K562 (cell line): ENCODE data around the gene HSPA1B. TPM values are rescaled to one million over a fixed set of nuclear protein-coding genes. Genes with fewer than 3 reads are reported as not detected.

Experiments
- ELF1 ChIP-seq: fragments of 200-800 bp; sonication (Bioruptor generic); IDR thresholded peaks from 2 replicates; pipeline ENCODE4 v1.6.1; 2016; ENCODE audit warnings: missing genetic modification characterization, missing compliant biosample characterization
- EP300 ChIP-seq: IDR thresholded peaks from 2 replicates; pipeline ENCODE4 v1.6.1; 2012; ENCODE audit warnings: low read length, improper control_type of control experiment
- EP400 ChIP-seq: fragments of 450-650 bp; IDR thresholded peaks from 2 replicates; pipeline ENCODE4 v1.6.1; 2017; ENCODE audit warnings: antibody characterized with exemption, mild to moderate bottlenecking, moderate library complexity
- FOXJ3 ChIP-seq: sonication (generic); formaldehyde crosslinking; IDR thresholded peaks from 2 replicates; pipeline ENCODE4 v1.4.0; 2020; ENCODE audit warnings: mild to moderate bottlenecking, missing genetic modification reagents
- HCFC1 ChIP-seq: IDR thresholded peaks from 2 replicates; pipeline ENCODE4 v1.6.1; 2012; ENCODE audit warnings: low read depth, low read length, improper control_type of control experiment
- KAT8 ChIP-seq: fragments of 450-650 bp; IDR thresholded peaks from 2 replicates; pipeline ENCODE4 v1.6.1; 2016; ENCODE audit warnings: low read depth, mild to moderate bottlenecking
- MAFK ChIP-seq: IDR thresholded peaks from 2 replicates; pipeline ENCODE4 v1.6.1; 2011; ENCODE audit warnings: low read length, improper control_type of control experiment
- MBD2 ChIP-seq: sonication (generic); IDR thresholded peaks from 2 replicates; pipeline ENCODE4 v1.6.1; 2016; ENCODE audit warnings: low read depth, borderline replicate concordance
- MIER1 ChIP-seq: fragments of 450-650 bp; IDR thresholded peaks from 2 replicates; pipeline ENCODE4 v1.6.1; 2016; ENCODE audit warnings: antibody characterized with exemption, mild to moderate bottlenecking, low read depth
- NCOR1 ChIP-seq: fragments of 450-650 bp; IDR thresholded peaks from 2 replicates; pipeline ENCODE4 v1.6.1; 2016; ENCODE audit warnings: mild to moderate bottlenecking, moderate library complexity
- NR2C2 ChIP-seq, 2 experiments: fragments of 200-800 bp in 1 of 2; sonication (Bioruptor generic) in 1 of 2; sonication (generic) in 1 of 2; formaldehyde crosslinking in 1 of 2; IDR thresholded peaks; 2 replicates each; pipeline versions ENCODE4 v1.6.1 to v1.8.0; 2016 to 2022; ENCODE audit warnings: mild to moderate bottlenecking in 1 of 2, missing compliant biosample characterization in 1 of 2, missing genetic modification characterization in 1 of 2, missing genetic modification reagents in 1 of 2
- POLR2G ChIP-seq: fragments of 200-400 bp; formaldehyde crosslinking; IDR thresholded peaks from 2 replicates; pipeline ENCODE4 v1.6.1; 2017; ENCODE audit warnings: low read depth, mild to moderate bottlenecking, antibody characterized with exemption, low read length, moderate library complexity
- POLR3A ChIP-seq: IDR thresholded peaks from 2 replicates; pipeline ENCODE4 v1.6.1; 2011; ENCODE audit warnings: borderline replicate concordance, mild to moderate bottlenecking, moderate library complexity; ENCODE audit not compliant: insufficient read length, insufficient read depth; ENCODE audit errors: extremely low read depth
- SAFB ChIP-seq: fragments of 200-400 bp; formaldehyde crosslinking; IDR thresholded peaks from 2 replicates; pipeline ENCODE4 v1.6.1; 2017; ENCODE audit warnings: low read depth, low read length, borderline replicate concordance
- SMARCA4 ChIP-seq: fragments of 450-650 bp; IDR thresholded peaks from 2 replicates; pipeline ENCODE4 v1.6.1; 2016
- SP2 ChIP-seq: IDR thresholded peaks from 2 replicates; pipeline ENCODE4 v1.6.1; 2011; ENCODE audit warnings: mild to moderate bottlenecking, low read depth, low read length, moderate library complexity; ENCODE audit not compliant: poor library complexity, severe bottlenecking; ENCODE audit errors: extremely low read depth
- ZBED1 ChIP-seq: IDR thresholded peaks from 2 replicates; pipeline ENCODE4 v1.6.1; 2014
- ZBTB17 ChIP-seq: fragments of 450-650 bp; formaldehyde crosslinking; IDR thresholded peaks from 2 replicates; pipeline ENCODE4 v1.4.0; 2020; ENCODE audit warnings: mild to moderate bottlenecking
- ZNF121 ChIP-seq: sonication (generic); formaldehyde crosslinking; conservative IDR thresholded peaks from 2 replicates; pipeline ENCODE4 v1.8.0; 2022; ENCODE audit warnings: missing genetic modification reagents
- ZNF695 ChIP-seq: fragments of 450-650 bp; formaldehyde crosslinking; IDR thresholded peaks from 2 replicates; pipeline ENCODE4 v1.4.0; 2020; ENCODE audit warnings: mild to moderate bottlenecking, moderate library complexity
- polyA plus RNA-seq, 8 experiments: library from polyadenylated mRNA; depleted of rRNA in 4 of 8; stranded (reverse) in 5 of 8; unstranded in 3 of 8; fragments of >200 nt; fragmentation: Nextera tagmentation in 2 of 8; fragmentation: Illumina TruSeq in 1 of 8; extraction: Ambion mirVana in 2 of 8; extraction: Trizol in 1 of 8; gene quantifications; 2 replicates each; pipeline versions ENCODE4 v1.2.1 to v1.2.3, GENCODE V29; 2011 to 2014; ENCODE audit warnings: inconsistent platforms in 1 of 8, missing spikeins in 1 of 8
- total RNA-seq, 7 experiments: library from RNA; depleted of rRNA in 6 of 7; stranded (reverse); fragments of >200 nt in 6 of 7; fragmentation: Illumina TruSeq in 2 of 7; extraction: Trizol in 2 of 7; gene quantifications; 2 replicates each; pipeline versions ENCODE4 v1.2.1 to v1.2.3, GENCODE V29; 2011 to 2021; ENCODE audit warnings: low replicate concordance in 1 of 7
- TF ChIP-seq, protein P1 (sequence below): fragments of 250-450 bp; sonication (Bioruptor Pico); IDR thresholded peaks from 2 replicates; pipeline ENCODE4 v1.5.0; 2020; ENCODE audit warnings: mild to moderate bottlenecking, borderline replicate concordance
- TF ChIP-seq, protein P2 (sequence below): fragments of 450-650 bp; IDR thresholded peaks from 2 replicates; pipeline ENCODE4 v1.6.1; 2017; ENCODE audit warnings: antibody characterized with exemption, mild to moderate bottlenecking
- TF ChIP-seq, protein P3 (sequence below): fragments of 450-650 bp; formaldehyde crosslinking; IDR thresholded peaks from 2 replicates; pipeline ENCODE4 v1.4.0; 2022; ENCODE audit warnings: missing genetic modification characterization

The HSPA1B gene
- total and polyA plus RNA-seq, 9 of the 15 experiments (the other 6 are each of a cell fraction or from before 2014, with no cell fraction given), result 0.27 to 227 (median 51.2) TPM

DNA sequence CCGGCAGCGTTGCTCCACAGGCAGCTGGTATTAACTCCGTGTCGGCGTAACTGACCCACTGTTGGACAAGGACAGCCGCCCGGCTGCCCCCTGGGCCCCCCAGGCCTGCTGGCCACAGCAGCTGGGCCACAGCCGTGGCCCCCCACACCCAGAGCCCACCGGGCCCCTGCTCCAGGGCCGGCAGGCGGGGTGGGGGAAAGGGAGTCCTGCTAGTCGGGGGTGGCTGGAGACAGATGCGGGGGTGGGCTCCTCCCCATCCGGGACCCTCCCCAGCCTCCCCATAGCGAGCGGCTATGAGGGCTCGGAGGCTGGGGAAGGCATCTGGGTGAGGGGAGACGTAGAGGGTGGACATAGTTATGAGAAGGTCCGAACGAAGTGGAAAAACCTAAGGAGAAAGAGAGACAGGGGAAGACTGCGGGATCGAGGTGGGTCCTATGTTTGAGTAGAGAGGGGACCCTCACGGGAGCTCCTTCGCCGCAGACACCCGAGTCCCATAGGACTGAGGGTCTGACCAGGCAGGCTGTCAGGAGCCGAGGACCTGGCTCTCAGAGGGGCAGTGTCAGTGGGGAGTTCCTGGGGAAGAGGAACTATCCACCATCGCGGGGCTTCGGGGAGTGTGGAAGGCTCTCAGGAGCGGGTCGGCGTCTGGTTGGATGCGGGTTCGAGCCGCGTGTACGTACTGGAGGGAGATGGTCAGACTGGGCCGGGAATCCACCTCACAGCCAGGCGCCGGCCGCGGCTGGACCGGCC, 32.5 kb upstream of the HSPA1B start (continued):
- TF ChIP-seq MBD2, result no peak; the same call in 1 of the 2 replicates
- TF ChIP-seq, protein P1, sequence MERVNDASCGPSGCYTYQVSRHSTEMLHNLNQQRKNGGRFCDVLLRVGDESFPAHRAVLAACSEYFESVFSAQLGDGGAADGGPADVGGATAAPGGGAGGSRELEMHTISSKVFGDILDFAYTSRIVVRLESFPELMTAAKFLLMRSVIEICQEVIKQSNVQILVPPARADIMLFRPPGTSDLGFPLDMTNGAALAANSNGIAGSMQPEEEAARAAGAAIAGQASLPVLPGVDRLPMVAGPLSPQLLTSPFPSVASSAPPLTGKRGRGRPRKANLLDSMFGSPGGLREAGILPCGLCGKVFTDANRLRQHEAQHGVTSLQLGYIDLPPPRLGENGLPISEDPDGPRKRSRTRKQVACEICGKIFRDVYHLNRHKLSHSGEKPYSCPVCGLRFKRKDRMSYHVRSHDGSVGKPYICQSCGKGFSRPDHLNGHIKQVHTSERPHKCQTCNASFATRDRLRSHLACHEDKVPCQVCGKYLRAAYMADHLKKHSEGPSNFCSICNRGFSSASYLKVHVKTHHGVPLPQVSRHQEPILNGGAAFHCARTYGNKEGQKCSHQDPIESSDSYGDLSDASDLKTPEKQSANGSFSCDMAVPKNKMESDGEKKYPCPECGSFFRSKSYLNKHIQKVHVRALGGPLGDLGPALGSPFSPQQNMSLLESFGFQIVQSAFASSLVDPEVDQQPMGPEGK, result no peak
- no peak for TF ChIP-seq HCFC1
- TF ChIP-seq POLR3A, result no peak
- TF ChIP-seq SAFB, result no peak
- TF ChIP-seq, protein P2, sequence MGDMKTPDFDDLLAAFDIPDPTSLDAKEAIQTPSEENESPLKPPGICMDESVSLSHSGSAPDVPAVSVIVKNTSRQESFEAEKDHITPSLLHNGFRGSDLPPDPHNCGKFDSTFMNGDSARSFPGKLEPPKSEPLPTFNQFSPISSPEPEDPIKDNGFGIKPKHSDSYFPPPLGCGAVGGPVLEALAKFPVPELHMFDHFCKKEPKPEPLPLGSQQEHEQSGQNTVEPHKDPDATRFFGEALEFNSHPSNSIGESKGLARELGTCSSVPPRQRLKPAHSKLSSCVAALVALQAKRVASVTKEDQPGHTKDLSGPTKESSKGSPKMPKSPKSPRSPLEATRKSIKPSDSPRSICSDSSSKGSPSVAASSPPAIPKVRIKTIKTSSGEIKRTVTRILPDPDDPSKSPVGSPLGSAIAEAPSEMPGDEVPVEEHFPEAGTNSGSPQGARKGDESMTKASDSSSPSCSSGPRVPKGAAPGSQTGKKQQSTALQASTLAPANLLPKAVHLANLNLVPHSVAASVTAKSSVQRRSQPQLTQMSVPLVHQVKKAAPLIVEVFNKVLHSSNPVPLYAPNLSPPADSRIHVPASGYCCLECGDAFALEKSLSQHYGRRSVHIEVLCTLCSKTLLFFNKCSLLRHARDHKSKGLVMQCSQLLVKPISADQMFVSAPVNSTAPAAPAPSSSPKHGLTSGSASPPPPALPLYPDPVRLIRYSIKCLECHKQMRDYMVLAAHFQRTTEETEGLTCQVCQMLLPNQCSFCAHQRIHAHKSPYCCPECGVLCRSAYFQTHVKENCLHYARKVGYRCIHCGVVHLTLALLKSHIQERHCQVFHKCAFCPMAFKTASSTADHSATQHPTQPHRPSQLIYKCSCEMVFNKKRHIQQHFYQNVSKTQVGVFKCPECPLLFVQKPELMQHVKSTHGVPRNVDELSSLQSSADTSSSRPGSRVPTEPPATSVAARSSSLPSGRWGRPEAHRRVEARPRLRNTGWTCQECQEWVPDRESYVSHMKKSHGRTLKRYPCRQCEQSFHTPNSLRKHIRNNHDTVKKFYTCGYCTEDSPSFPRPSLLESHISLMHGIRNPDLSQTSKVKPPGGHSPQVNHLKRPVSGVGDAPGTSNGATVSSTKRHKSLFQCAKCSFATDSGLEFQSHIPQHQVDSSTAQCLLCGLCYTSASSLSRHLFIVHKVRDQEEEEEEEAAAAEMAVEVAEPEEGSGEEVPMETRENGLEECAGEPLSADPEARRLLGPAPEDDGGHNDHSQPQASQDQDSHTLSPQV, result no peak
- no peak for TF ChIP-seq SP2
- no peak for TF ChIP-seq NCOR1
- TF ChIP-seq, protein P3, sequence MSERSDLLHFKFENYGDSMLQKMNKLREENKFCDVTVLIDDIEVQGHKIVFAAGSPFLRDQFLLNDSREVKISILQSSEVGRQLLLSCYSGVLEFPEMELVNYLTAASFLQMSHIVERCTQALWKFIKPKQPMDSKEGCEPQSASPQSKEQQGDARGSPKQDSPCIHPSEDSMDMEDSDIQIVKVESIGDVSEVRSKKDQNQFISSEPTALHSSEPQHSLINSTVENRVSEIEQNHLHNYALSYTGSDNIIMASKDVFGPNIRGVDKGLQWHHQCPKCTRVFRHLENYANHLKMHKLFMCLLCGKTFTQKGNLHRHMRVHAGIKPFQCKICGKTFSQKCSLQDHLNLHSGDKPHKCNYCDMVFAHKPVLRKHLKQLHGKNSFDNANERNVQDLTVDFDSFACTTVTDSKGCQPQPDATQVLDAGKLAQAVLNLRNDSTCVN (CRISPR knock-in tag), result no peak
- no peak for TF ChIP-seq ZBED1
- TF ChIP-seq POLR2G, result no peak
- no peak for TF ChIP-seq FOXJ3 (CRISPR knock-in tag)
- TF ChIP-seq KAT8, result no peak
- no peak for TF ChIP-seq ZNF121 (CRISPR knock-in tag)
- TF ChIP-seq ZNF695 (CRISPR knock-in tag), result no peak
- TF ChIP-seq MAFK, result no peak
- no peak for TF ChIP-seq ELF1 (tag)
- no peak for TF ChIP-seq EP300
- no peak for TF ChIP-seq NR2C2 (CRISPR knock-in tag; IDR thresholded peaks at IDR 0.05)
- no peak for TF ChIP-seq NR2C2 (tag; IDR thresholded peaks at IDR 0.05)
- TF ChIP-seq SMARCA4, result no peak
- no peak for TF ChIP-seq EP400
- peak; percentile 69 for TF ChIP-seq MIER1
- TF ChIP-seq ZBTB17 (CRISPR knock-in tag), result no peak
